ENCODE measurements around the gene NES. TPM values are rescaled to one million over a fixed set of nuclear protein-coding genes. Genes with fewer than 3 reads are reported as not detected.

Gene NES
- polyA plus RNA-seq, 3 donors: 3.5 to 38.3 (median 32.1) TPM

GRCh38 chr1:156667968-156668709 is 9.1 kb downstream of the NES start:
- H3K27ac ChIP-seq (ENCODE audit: low read depth, low read length): peak overlapping the region; percentile 6
- WGBS, 3 donors: 65 to 86% (median 75%) methylated on average over 8 to 9 of the region's 9 CpGs

- 46 to 83% (median 48%) methylated on average over 5 of the region's 5 CpGs for WGBS, 3 donors
- H3K27ac ChIP-seq (ENCODE audit: low read depth, low read length): peak overlapping the region; percentile 8
These were observed 9.6 kb downstream of the NES start for GRCh38 chr1:156667610-156667967.

- 69 to 84% (median 79%) methylated on average over 9 of the region's 9 CpGs for whole genome bisulfite sequencing, 3 donors
- peak overlapping the region; percentile 8 for H3K27ac ChIP-seq (ENCODE audit: low read depth, low read length)
These were observed 10.2 kb downstream of the NES start for GRCh38 chr1:156666862-156667609.

GRCh38 chr1:156665539-156665938 is 11.7 kb downstream of the NES start:
- WGBS, 3 donors: 41 to 73% (median 61%) methylated on average over 3 of the region's 3 CpGs
- no peak overlapping the region for H3K27ac ChIP-seq (ENCODE audit: low read depth, low read length)

- 25 to 34% (median 33%) methylated on average over 16 of the region's 16 CpGs for WGBS, 3 donors
These were observed 12.3 kb downstream of the NES start for GRCh38 chr1:156664767-156665411.

GRCh38 chr1:156664046-156664766 is 13.0 kb downstream of the NES start:
- no peak overlapping the region for H3K27ac ChIP-seq (ENCODE audit: low read depth, low read length)
- 58 to 64% (median 62%) methylated on average over 5 of the region's 5 CpGs for WGBS, 3 donors

More at GRCh38 chr1:156664767-156665411, 12.3 kb downstream of the NES start:
- no peak overlapping the region for H3K27ac ChIP-seq (ENCODE audit: low read depth, low read length)

- WGBS, 3 donors: 30 to 58% (median 31%) methylated on average over 5 of the region's 5 CpGs
- H3K27ac ChIP-seq (ENCODE audit: low read depth, low read length): no peak overlapping the region
These were observed 14.0 kb downstream of the NES start for GRCh38 chr1:156663178-156663577.

GRCh38 chr1:156662800-156663055 is 14.5 kb downstream of the NES start:
- H3K27ac ChIP-seq (ENCODE audit: low read depth, low read length): no peak overlapping the region
- WGBS, 3 donors: 73 to 85% (median 73%) methylated on average over 5 of the region's 5 CpGs

GRCh38 chr1:156662005-156662799 is 15.0 kb downstream of the NES start:
- WGBS, 3 donors: 43 to 73% (median 48%) methylated on average over 11 to 12 of the region's 12 CpGs
- no peak overlapping the region for H3K27ac ChIP-seq (ENCODE audit: low read depth, low read length)

GRCh38 chr1:156660752-156661112 is 16.5 kb downstream of the NES start:
- WGBS, 3 donors: 54 to 73% (median 57%) methylated on average over 2 of the region's 2 CpGs
- no peak overlapping the region for H3K27ac ChIP-seq (ENCODE audit: low read depth, low read length)

GRCh38 chr1:156659988-156660751 is 17.0 kb downstream of the NES start:
- no peak overlapping the region for H3K27ac ChIP-seq (ENCODE audit: low read depth, low read length)
- 14 to 18% (median 14%) methylated on average over 34 to 38 of the region's 38 CpGs for WGBS, 3 donors

GRCh38 chr1:156659661-156659987 is 17.6 kb downstream of the NES start:
- 19 to 31% (median 25%) methylated on average over 6 of the region's 6 CpGs for WGBS, 3 donors

GRCh38 chr1:156658945-156659574 is 18.1 kb downstream of the NES start:
- WGBS, 3 donors: 68 to 73% (median 73%) methylated on average over 10 of the region's 10 CpGs
- no peak overlapping the region for H3K27ac ChIP-seq (ENCODE audit: low read depth, low read length)

More at GRCh38 chr1:156659661-156659987, 17.6 kb downstream of the NES start:
- no peak overlapping the region for H3K27ac ChIP-seq (ENCODE audit: low read depth, low read length)

- WGBS, 3 donors: 81 to 88% (median 83%) methylated on average over 14 of the region's 14 CpGs
- no peak overlapping the region for H3K27ac ChIP-seq (ENCODE audit: low read depth, low read length)
These were observed 18.7 kb downstream of the NES start for GRCh38 chr1:156658496-156658895.

- 10 to 14% (median 11%) methylated on average over 15 of the region's 15 CpGs for WGBS, 3 donors
- H3K27ac ChIP-seq (ENCODE audit: low read depth, low read length): no peak overlapping the region
These were observed 19.4 kb downstream of the NES start for GRCh38 chr1:156657741-156658319.

GRCh38 chr1:156656806-156657740 is 20.1 kb downstream of the NES start:
- 1 to 2% (median 2%) methylated on average over 48 to 54 of the region's 54 CpGs for WGBS, 3 donors
- no peak overlapping the region for H3K27ac ChIP-seq (ENCODE audit: low read depth, low read length)

Data from adipose tissue (tissue), 3 donors.